NCI-H2029 (cell line): ENCODE data around the gene HCN2.
"Not testable (repeated sequence)": the region's sequence is repeated elsewhere in the genome, so short reads cannot be mapped to it uniquely, and the experiment has no call there.

Experiments
- DNase-seq: peaks from one replicate; lab custom pipeline; 2025; lab: John Stamatoyannopoulos, UW

The HCN2 gene

GRCh38 chr19:620166-620862 lies 30.6 kb downstream of the HCN2 start:
- DNase-seq, result no peak

- not testable (repeated sequence) for DNase-seq
Observed at GRCh38 chr19:621191-621590, 31.5 kb downstream of the HCN2 start.

DNA sequence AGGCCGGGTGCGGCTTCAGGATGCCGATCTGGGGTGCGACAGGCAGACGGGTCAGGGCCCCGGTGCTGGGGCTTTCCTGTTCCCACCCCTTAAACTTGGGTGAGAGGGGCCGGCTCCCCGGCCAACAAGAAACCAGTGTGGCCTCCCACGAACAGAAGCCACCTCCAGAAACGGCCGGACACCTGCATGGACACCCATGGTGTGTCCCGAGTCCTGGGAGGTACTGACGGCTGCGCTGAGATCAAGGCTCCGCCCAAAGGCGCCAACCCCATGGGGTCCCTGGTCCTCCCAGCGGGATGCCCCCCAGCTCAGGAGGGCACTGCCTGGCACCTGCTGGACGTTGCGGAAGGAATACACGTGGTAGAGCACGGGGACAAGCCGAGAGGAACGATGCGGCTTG lies 32.1 kb downstream of the HCN2 start:
- DNase-seq, result no peak

GRCh38 chr19:622666-623065 lies 33.0 kb downstream of the HCN2 start:
- no peak for DNase-seq

- DNase-seq, result no peak
Observed at GRCh38 chr19:623175-623916, 33.7 kb downstream of the HCN2 start.

DNA sequence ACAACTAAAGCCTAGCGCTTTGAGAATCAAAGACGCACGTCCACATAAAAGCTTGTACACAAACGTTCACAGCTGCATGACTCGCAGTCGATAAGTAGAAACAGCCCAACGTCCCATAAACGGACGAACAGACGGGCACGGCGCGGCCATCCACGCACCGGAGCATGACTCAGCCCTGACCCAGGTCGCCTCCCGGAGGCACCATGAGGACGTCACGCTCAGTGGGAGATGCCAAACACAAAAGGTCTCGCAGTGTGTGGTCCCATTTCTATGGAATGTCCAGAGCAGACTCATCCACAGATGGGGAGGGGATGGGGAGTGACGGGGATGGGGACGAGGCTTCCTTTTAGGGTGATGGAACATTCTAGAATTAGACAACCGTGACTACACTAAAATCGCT lies 34.3 kb downstream of the HCN2 start:
- no peak for DNase-seq

- DNase-seq, result no peak
Observed at GRCh38 chr19:624433-625109, 34.9 kb downstream of the HCN2 start.

GRCh38 chr19:625257-625656 lies 35.6 kb downstream of the HCN2 start:
- DNase-seq, result no peak

DNA sequence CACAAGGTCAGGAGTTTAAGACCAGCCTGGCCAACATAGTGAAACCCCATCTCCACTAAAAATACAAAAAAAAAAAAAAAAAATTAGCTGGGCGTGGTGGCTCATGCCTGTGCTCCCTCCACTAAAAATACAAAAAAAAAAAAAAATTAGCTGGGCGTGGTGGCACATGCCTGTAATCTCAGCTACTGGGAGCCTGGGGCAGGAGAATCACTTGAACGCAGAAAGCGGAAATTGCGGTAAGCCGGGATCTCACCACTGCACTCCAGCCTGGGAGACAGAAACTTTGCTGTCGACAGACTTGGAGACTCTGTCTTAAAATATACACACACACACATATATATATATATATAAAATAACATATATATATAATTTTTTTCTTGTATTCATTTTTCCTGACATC lies 36.9 kb downstream of the HCN2 start:
- not testable (repeated sequence) for DNase-seq

GRCh38 chr19:628168-628567 lies 38.5 kb downstream of the HCN2 start:
- DNase-seq, result no peak

DNA sequence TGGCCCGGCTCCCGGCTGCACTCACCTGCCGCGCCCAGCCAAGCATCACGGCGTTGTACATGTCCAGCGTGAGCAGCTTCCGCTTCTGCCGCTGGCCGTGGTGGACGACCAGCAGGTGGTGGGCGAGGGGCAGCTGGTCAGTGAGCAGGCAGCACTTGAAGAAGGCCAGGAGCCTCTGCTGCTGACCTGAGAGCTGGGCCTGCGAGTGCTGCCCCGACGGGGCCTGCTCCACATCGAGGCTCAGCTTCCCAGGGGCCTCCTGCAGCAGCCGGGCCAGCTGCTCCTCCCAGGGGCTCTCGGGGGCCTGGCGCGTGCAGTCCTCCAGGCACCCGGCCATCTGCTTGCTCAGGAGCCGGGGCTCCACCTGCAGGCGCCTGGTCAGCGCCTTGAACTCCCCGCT lies 39.8 kb downstream of the HCN2 start:
- not testable (repeated sequence) for DNase-seq

DNA sequence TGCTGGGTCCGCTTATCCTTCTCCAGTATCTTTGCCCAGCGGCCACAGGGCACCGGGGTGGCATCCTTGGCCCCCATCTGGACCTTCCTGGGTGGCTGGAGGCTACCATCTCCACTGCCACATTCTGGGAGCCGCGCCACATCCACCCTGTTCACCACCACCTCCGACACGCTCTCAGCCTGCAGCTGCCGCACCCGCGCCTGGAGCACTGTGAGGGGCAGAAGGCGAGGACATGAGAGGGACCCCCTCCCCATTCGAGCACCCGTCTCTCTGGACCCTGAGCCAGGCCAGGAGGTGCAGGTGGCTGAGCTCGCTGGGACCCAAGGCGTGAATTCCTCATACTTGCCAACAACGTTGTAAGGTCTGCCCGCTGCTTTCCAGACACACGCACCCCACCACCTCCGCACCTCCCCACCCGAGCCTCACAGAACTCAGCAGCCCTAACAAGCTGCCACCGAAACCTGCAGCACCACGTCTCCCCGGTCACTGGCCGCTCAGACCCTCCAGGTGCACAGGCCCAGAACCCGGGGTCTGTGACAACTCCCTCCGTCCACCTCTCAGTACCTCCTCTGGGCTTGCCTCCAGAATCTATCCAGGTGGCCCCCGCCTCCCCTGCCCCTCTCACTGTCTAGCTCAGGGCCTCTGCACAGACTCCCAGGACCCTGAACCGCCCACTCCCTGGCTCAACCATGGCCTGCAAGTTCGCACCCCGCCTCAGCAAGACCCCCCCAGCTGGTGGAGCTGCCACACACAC lies 40.5 kb downstream of the HCN2 start:
- no peak for DNase-seq

- no peak for DNase-seq
Observed at GRCh38 chr19:632579-633067, 42.9 kb downstream of the HCN2 start.

DNA sequence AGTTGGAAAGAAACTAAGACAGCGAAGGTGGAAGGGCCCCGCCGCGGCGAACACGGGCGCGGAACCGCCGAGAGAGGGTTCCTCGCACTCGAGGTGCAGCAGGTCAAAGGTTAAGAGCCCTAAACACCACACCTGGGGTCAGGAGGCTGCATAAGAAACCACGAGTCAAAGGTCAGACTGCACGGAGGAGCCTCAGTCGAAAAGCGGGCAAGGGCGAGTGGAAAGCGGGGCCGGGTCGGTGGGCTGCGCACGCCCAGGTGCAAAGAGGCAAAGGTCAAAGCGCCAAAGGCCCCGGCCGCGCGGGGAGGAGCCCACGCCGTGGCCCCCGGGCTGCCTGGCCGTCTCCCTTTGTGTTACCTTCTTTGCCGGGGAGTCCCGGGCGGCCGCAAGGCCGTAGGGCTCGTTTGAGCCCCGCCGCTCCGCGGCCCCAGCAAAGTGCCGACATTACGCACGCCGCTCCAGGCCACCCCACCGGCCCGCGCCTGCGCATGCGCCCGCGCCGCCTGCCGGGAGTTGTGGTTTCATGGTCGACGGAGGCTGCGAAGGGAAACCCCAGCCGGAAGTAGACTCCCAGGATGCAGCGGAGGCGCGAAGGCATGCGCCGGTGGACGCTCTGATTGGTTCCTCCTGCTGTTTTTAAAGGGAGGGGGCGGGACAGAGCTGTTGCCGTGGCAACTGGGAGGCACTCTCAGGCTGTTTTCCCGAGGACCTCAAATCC lies 43.5 kb downstream of the HCN2 start, which contains the start of gene POLRMT:
Gene POLRMT, minus strand, starts transcription at position 470 of the 718 bp plus-strand sequence. Its CDS starts 25 bp downstream, at position 445.
- peak; percentile 98 for DNase-seq

GRCh38 chr19:633786-634639 lies 44.3 kb downstream of the HCN2 start:
- no peak for DNase-seq

GRCh38 chr19:634975-635652 lies 45.4 kb downstream of the HCN2 start:
- no peak for DNase-seq

GRCh38 chr19:638906-639252 lies 49.2 kb downstream of the HCN2 start:
- DNase-seq, result no peak

DNA sequence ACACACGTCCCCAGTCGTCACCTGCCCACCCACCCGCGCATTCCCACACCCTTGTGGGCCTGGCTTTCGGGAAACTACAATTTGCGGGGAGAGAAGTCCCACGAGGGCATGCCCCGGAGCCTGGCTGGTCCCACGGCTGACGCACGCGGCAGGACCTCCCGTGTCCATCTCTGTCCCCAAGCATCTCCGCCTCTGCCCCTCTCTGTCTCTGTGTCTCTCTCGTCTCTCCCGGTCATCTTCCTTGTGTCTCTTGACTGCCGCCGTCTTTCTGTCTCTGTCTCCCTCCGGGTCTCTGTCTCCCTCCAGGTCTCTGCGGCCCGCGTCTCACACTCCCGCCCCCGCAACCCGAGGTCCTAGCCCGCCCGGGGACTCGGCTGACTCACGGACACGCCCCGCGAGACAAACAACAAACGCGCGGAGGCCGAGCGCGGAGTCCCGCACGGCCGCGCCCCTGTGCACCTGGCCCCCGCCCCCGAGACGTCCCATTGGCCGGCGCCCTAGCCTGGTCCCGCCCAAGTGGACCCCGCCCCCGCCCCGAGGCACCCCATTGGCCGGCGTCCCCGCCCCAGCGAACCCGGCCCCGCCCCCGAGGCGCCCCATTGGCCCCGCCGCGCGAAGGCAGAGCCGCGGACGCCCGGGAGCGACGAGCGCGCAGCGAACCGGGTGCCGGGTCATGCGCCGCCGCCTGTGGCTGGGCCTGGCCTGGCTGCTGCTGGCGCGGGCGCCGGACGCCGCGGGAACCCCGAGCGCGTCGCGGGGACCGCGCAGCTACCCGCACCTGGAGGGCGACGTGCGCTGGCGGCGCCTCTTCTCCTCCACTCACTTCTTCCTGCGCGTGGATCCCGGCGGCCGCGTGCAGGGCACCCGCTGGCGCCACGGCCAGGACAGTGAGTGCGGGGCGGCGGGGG lies 49.8 kb downstream of the HCN2 start, which contains the start of gene FGF22:
Gene FGF22, plus strand, starts transcription at position 627 of the 908 bp plus-strand sequence. Its CDS starts 47 bp downstream, at position 674.
- DNase-seq, result peak; percentile 89

DNA sequence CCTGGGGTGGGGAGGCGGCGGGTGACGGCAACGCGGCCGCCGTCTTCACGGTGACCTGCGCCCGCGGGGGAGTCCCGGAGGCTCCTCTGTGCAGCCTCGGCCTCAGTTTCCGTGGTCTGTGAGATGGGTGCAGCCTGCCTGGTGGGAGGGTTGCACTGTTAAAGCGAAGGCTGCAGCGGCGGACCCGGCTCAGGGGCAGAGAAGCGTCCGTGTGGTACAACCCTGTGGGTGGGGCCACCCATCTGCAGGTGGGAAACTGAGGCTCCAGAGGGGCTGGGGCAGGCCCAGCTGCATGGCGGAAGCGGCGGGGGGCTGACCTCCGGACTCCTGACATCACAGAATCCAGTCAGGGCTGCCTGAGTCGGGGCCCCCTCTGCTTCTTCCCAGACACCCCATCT lies 50.5 kb downstream of the HCN2 start:
- no peak for DNase-seq
